ENCODE results near the gene KRTAP22-2. TPM values are rescaled to one million over a fixed set of nuclear protein-coding genes. Genes with fewer than 3 reads are reported as not detected.

KRTAP22-2 gene
- total RNA-seq, 4 donors from 2014 or later: not detected

- 20 to 81% methylated on average over 1 to 4 of the region's 4 CpGs for WGBS, 2 donors (ENCODE audit: low coverage in 1 of 2)
- H3K36me3 ChIP-seq: no peaks in the 10 kb centered on the region
Observed at GRCh38 chr21:30625449-30626165, 35.4 kb upstream of the KRTAP22-2 start.

GRCh38 chr21:30623362-30623761 lies 33.2 kb upstream of the KRTAP22-2 start:
- no peak for DNase-seq
- no peak overlapping the region for H3K27ac ChIP-seq
- no peaks in the 10 kb centered on the region for H3K36me3 ChIP-seq
- H3K4me3 ChIP-seq: no peak overlapping the region
- TF ChIP-seq, protein P1, sequence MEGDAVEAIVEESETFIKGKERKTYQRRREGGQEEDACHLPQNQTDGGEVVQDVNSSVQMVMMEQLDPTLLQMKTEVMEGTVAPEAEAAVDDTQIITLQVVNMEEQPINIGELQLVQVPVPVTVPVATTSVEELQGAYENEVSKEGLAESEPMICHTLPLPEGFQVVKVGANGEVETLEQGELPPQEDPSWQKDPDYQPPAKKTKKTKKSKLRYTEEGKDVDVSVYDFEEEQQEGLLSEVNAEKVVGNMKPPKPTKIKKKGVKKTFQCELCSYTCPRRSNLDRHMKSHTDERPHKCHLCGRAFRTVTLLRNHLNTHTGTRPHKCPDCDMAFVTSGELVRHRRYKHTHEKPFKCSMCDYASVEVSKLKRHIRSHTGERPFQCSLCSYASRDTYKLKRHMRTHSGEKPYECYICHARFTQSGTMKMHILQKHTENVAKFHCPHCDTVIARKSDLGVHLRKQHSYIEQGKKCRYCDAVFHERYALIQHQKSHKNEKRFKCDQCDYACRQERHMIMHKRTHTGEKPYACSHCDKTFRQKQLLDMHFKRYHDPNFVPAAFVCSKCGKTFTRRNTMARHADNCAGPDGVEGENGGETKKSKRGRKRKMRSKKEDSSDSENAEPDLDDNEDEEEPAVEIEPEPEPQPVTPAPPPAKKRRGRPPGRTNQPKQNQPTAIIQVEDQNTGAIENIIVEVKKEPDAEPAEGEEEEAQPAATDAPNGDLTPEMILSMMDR (IDR thresholded peaks at IDR 0.05): no peak
- TF ChIP-seq POLR2A (IDR thresholded peaks at IDR 0.05): no peak
- TF ChIP-seq EP300 (IDR thresholded peaks at IDR 0.05; ENCODE audit: low read depth): no peak
- peaks cover 0 to 9% of the 10 kb centered on the region in 2 donors for H3K9me3 ChIP-seq
- WGBS, 2 donors (ENCODE audit: low coverage in 1 of 2): 80 to 94% methylated on average over 1 to 3 of the region's 3 CpGs
- intact Hi-C loops (cut with DNase I; ENCODE audit: low total_unique reads): no loop called here
- in situ Hi-C loops (cut with MboI; ENCODE audit: low pct_ligation_motif_present in 1 of 4, low pct_unique_long_range_greater_than_20kb in 1 of 4, low sequenced_read_pairs in 3 of 4): no loop called here
- H3K4me1 ChIP-seq: no peaks in the 10 kb centered on the region
- H3K27me3 ChIP-seq: no peaks in the 10 kb centered on the region

More at GRCh38 chr21:30625449-30626165, 35.4 kb upstream of the KRTAP22-2 start:
- H3K4me3 ChIP-seq: no peak overlapping the region
- in situ Hi-C loops (cut with MboI; ENCODE audit: low pct_ligation_motif_present in 1 of 4, low pct_unique_long_range_greater_than_20kb in 1 of 4, low sequenced_read_pairs in 3 of 4) (no loop called here), intact Hi-C loops (cut with DNase I; ENCODE audit: low total_unique reads) (no loop called here)
- no peak overlapping the region for H3K27ac ChIP-seq
- TF ChIP-seq, protein P1 (IDR thresholded peaks at IDR 0.05): no peak
- TF ChIP-seq POLR2AphosphoS5 (IDR thresholded peaks at IDR 0.05) (no peak), EP300 (IDR thresholded peaks at IDR 0.05; ENCODE audit: low read depth) (no peak), POLR2A (IDR thresholded peaks at IDR 0.05) (no peak)
- H3K4me1 ChIP-seq: no peaks in the 10 kb centered on the region
- H3K27me3 ChIP-seq: no peaks in the 10 kb centered on the region
- no peak for DNase-seq
- H3K9me3 ChIP-seq: peaks cover 0 to 9% of the 10 kb centered on the region in 2 donors

- no peak for DNase-seq
Observed at GRCh38 chr21:30620522-30620921, 30.3 kb upstream of the KRTAP22-2 start, which contains the start of gene KRTAP20-4. TSS of gene KRTAP20-4 (plus strand) at chr21:30620627.

GRCh38 chr21:30620080-30620479 lies 29.9 kb upstream of the KRTAP22-2 start:
- no peaks in the 10 kb centered on the region for H3K36me3 ChIP-seq
- in situ Hi-C loops (cut with MboI; ENCODE audit: low pct_ligation_motif_present in 1 of 4, low pct_unique_long_range_greater_than_20kb in 1 of 4, low sequenced_read_pairs in 3 of 4): no loop called here
- TF ChIP-seq EP300 (IDR thresholded peaks at IDR 0.05; ENCODE audit: low read depth) (no peak), POLR2AphosphoS5 (IDR thresholded peaks at IDR 0.05) (no peak), POLR2A (IDR thresholded peaks at IDR 0.05) (no peak)
- TF ChIP-seq, protein P1 (IDR thresholded peaks at IDR 0.05): no peak

More at GRCh38 chr21:30620522-30620921, 30.3 kb upstream of the KRTAP22-2 start, which contains the start of gene KRTAP20-4:
- Histone ChIP-seq H3K27me3 (no peaks in the 10 kb centered on the region), H3K36me3 (no peaks in the 10 kb centered on the region), H3K4me3 (no peak within 1 kb of the TSS), H3K4me1 (no peaks in the 10 kb centered on the region), H3K27ac (no peak within 1 kb of the TSS), H3K9me3 (peaks cover 0 to 5% of the 10 kb centered on the region in 2 donors)
- WGBS, 2 donors (ENCODE audit: low coverage in 1 of 2): 77 to 79% methylated on average over 3 of the region's 3 CpGs
- in situ Hi-C loops (cut with MboI; ENCODE audit: low pct_ligation_motif_present in 1 of 4, low pct_unique_long_range_greater_than_20kb in 1 of 4, low sequenced_read_pairs in 3 of 4) (no loop called here), intact Hi-C loops (cut with DNase I; ENCODE audit: low total_unique reads) (no loop called here)
- TF ChIP-seq, protein P1 (IDR thresholded peaks at IDR 0.05): no peak
- no peak for TF ChIP-seq POLR2A (IDR thresholded peaks at IDR 0.05)
- TF ChIP-seq POLR2AphosphoS5 (IDR thresholded peaks at IDR 0.05): no peak
- TF ChIP-seq EP300 (IDR thresholded peaks at IDR 0.05; ENCODE audit: low read depth): no peak

More at GRCh38 chr21:30620080-30620479, 29.9 kb upstream of the KRTAP22-2 start:
- no peak for DNase-seq
- Histone ChIP-seq H3K27me3 (no peaks in the 10 kb centered on the region), H3K4me3 (no peak overlapping the region), H3K9me3 (peaks cover 0 to under 1% of the 10 kb centered on the region in 2 donors), H3K27ac (no peak overlapping the region), H3K4me1 (no peaks in the 10 kb centered on the region)
- intact Hi-C loops (cut with DNase I; ENCODE audit: low total_unique reads): no loop called here
